Stomach (tissue), 9 donors: ENCODE data around the gene ANKRD30A. TPM values are rescaled to one million over a fixed set of nuclear protein-coding genes. Genes with fewer than 3 reads are reported as not detected.

Source experiments
- DNase-seq, 2 donors: peaks; one replicate each; pipeline versions ENCODE4 v3.0.0 to v3.0.0-alpha.2; 2013 to 2019
- H3K27ac ChIP-seq, 5 donors: fragments of 200-600 bp in 4 of 5; sonication (generic) in 4 of 5; one replicate each; pipeline ENCODE4 v1.5.1; 2013 to 2019; ENCODE audit warnings: mild to moderate bottlenecking in 1 of 5, moderate library complexity in 1 of 5
- H3K27me3 ChIP-seq, 3 donors: fragments of 200-600 bp; sonication (generic); one replicate each; pipeline ENCODE4 v1.5.1; 2017 to 2019; ENCODE audit warnings: mixed run types in 1 of 3
- H3K36me3 ChIP-seq, 4 donors: fragments of 200-600 bp; sonication (generic); 1 replicate in 3 of 4; 2 replicates in 1 of 4; pipeline ENCODE4 v1.5.1; 2016 to 2019
- H3K4me1 ChIP-seq, 4 donors: fragments of 200-600 bp; sonication (generic); one replicate each; pipeline ENCODE4 v1.5.1; 2016 to 2019
- H3K4me3 ChIP-seq, 4 donors: fragments of 200-600 bp; sonication (generic) in 3 of 4; one replicate each; pipeline ENCODE4 v1.5.1; 2016 to 2019; ENCODE audit warnings: mild to moderate bottlenecking in 1 of 4
- H3K9me3 ChIP-seq, 4 donors: fragments of 200-600 bp; sonication (generic); one replicate each; pipeline ENCODE4 v1.5.1; 2016 to 2019
- CTCF ChIP-seq, 7 experiments: fragments of 450-650 bp in 4 of 7; fragments of 200-600 bp in 3 of 7; sonication (generic) in 3 of 7; IDR thresholded peaks; one replicate each; pipeline ENCODE4 v1.5.1; 2016 to 2019; ENCODE audit warnings: antibody characterized with exemption in 7 of 7, control low read depth in 2 of 7, mild to moderate bottlenecking in 1 of 7
- EP300 ChIP-seq: sonication (generic); formaldehyde crosslinking; IDR thresholded peaks from one replicate; pipeline ENCODE4 v1.6.1; 2017; ENCODE audit warnings: antibody characterized with exemption
- POLR2A ChIP-seq, 4 donors: fragments of 450-650 bp; IDR thresholded peaks; one replicate each; pipeline ENCODE4 v1.6.1; 2016; ENCODE audit warnings: antibody characterized with exemption in 4 of 4, control low read depth in 2 of 4, mild to moderate bottlenecking in 1 of 4, moderate library complexity in 1 of 4
- POLR2AphosphoS5 ChIP-seq, 3 donors: sonication (generic); formaldehyde crosslinking; IDR thresholded peaks; one replicate each; pipeline ENCODE4 v1.6.1; 2016; ENCODE audit warnings: antibody characterized with exemption in 3 of 3
- WGBS, 5 donors: extraction: QIAGEN DNeasy Blood & Tissue Kit in 3 of 5; methylation state at CpG; one replicate each; pipeline versions ENCODE4 v1.1.5 to v1.1.7; 2013 to 2018; 5-methylcytosine and 5-hydroxymethylcytosine counted together
- intact Hi-C: fragments of 100-400 bp; cut with DNase I; formaldehyde crosslinking; loops from one replicate; pipeline ENCODE4 v1.15.1; 2023; ENCODE audit warnings: low total_unique reads
- polyA plus RNA-seq, 3 donors: library from polyadenylated mRNA; stranded (reverse); fragments of 200-250 nt; gene quantifications; one replicate each; pipeline ENCODE4 v1.2.3, GENCODE V29; 2013
- total RNA-seq, 5 donors: library from RNA; depleted of rRNA; stranded (reverse); fragments of >200 nt; gene quantifications; one replicate each; pipeline versions ENCODE4 v1.1.0 to v1.2.3, GENCODE V29; 2014 to 2016
- donor health status: healthy with polysubstance abuse.
- donor health status: Bipolar disorder and iron deficiency.
- donor health status: healthy.

The ANKRD30A gene
- total and polyA plus RNA-seq, 8 donors: 0.18 TPM; not detected in 7

GRCh38 chr10:37314350-37314749, 189.0 kb downstream of the ANKRD30A start:
- Histone ChIP-seq H3K27me3 (no peaks in the 10 kb centered on the region), H3K4me1 (no peaks in the 10 kb centered on the region), H3K27ac (no peak overlapping the region), H3K4me3 (no peak overlapping the region), H3K36me3 (no peaks in the 10 kb centered on the region), H3K9me3 (peaks cover 0 to 16% (median 0%) of the 10 kb centered on the region in 4 donors)
- DNase-seq: no peak
- 50 to 68% (median 60%) methylated on average over 3 of the region's 3 CpGs for whole genome bisulfite sequencing, 5 donors
- TF ChIP-seq POLR2A (IDR thresholded peaks at IDR 0.05): no peak
- TF ChIP-seq EP300: no peak
- no peak for TF ChIP-seq CTCF (IDR thresholded peaks at IDR 0.05)
- TF ChIP-seq POLR2AphosphoS5 (IDR thresholded peaks at IDR 0.05): no peak
- intact Hi-C loops: no loop called here

GRCh38 chr10:37314862-37315261, 189.5 kb downstream of the ANKRD30A start:
- Histone ChIP-seq H3K4me3 (no peak overlapping the region), H3K36me3 (no peaks in the 10 kb centered on the region), H3K27ac (no peak overlapping the region), H3K4me1 (no peaks in the 10 kb centered on the region), H3K27me3 (no peaks in the 10 kb centered on the region), H3K9me3 (peaks cover 0 to 16% (median 2%) of the 10 kb centered on the region in 4 donors)
- intact Hi-C loops: no loop called here
- WGBS, 5 donors: 10 to 32% (median 17%) methylated on average over 1 of the region's 1 CpG
- no peak for DNase-seq
- TF ChIP-seq EP300 (no peak), POLR2AphosphoS5 (IDR thresholded peaks at IDR 0.05) (no peak), CTCF (IDR thresholded peaks at IDR 0.05) (no peak), POLR2A (IDR thresholded peaks at IDR 0.05) (no peak)

- no peak for DNase-seq
- H3K36me3 ChIP-seq: no peaks in the 10 kb centered on the region
- H3K27me3 ChIP-seq: no peaks in the 10 kb centered on the region
- intact Hi-C loops: no loop called here
- peaks cover 0 to 43% (median 8%) of the 10 kb centered on the region in 4 donors for H3K9me3 ChIP-seq
- H3K4me1 ChIP-seq: no peaks in the 10 kb centered on the region
- H3K4me3 ChIP-seq: no peak overlapping the region
- no peak overlapping the region for H3K27ac ChIP-seq
- TF ChIP-seq CTCF (IDR thresholded peaks at IDR 0.05): no peak
- no peak for TF ChIP-seq POLR2AphosphoS5 (IDR thresholded peaks at IDR 0.05)
- WGBS, 5 donors: 75 to 88% (median 80%) methylated on average over 2 of the region's 2 CpGs
Observed at GRCh38 chr10:37344413-37344812, 219.0 kb downstream of the ANKRD30A start.

- H3K4me1 ChIP-seq: no peaks in the 10 kb centered on the region
- TF ChIP-seq POLR2A (IDR thresholded peaks at IDR 0.05) (no peak), CTCF (IDR thresholded peaks at IDR 0.05) (no peak), POLR2AphosphoS5 (IDR thresholded peaks at IDR 0.05) (no peak), EP300 (no peak)
- 68 to 78% (median 70%) methylated on average over 3 of the region's 3 CpGs for WGBS, 5 donors
- no peak overlapping the region for H3K27ac ChIP-seq
- H3K4me3 ChIP-seq: no peak overlapping the region
- H3K36me3 ChIP-seq: no peaks in the 10 kb centered on the region
- peaks cover 0 to 41% (median 15%) of the 10 kb centered on the region in 4 donors for H3K9me3 ChIP-seq
- no peak for DNase-seq
- intact Hi-C loops: no loop called here
- H3K27me3 ChIP-seq: no peaks in the 10 kb centered on the region
Observed at GRCh38 chr10:37379991-37380390, 254.6 kb downstream of the ANKRD30A start.
